Measurements from ENCODE around the gene PSMA6. TPM values are rescaled to one million over a fixed set of nuclear protein-coding genes. Genes with fewer than 3 reads are reported as not detected.
"Not testable (repeated sequence)": the region's sequence is repeated elsewhere in the genome, so short reads cannot be mapped to it uniquely, and the experiment has no call there.

Gene PSMA6
- total RNA-seq, 4 donors from 2014 or later = 24.5 to 141 (median 81.2) TPM

DNA sequence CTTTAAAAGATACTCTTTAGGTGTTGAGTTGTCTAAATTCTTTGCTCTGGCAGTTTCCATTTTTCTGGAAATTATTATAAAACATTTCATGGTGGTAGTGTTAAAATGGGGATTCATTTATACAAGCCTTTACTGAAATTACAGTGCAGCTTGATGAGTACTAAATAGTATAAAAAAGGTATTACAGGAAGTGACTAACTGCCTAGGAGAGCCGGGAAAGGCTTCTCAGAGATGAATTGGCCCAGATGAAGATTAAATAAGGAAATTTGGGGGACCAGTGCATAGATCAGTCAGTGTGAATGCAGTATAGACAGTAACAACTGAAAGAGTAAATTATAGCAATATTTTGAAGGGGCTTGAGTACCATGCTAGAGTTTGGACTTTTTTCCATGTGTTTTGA is 7.5 kb downstream of the PSMA6 start:
- Histone ChIP-seq H3K4me3 (no peak overlapping the region), H3K4me1 (peaks cover 4 to 68% (median 15%) of the 10 kb centered on the region in 4 donors), H3K36me3 (no peaks in the 10 kb centered on the region), H3K9me3 (no peaks in the 10 kb centered on the region), H3K27ac (no peak overlapping the region), H3K27me3 (no peaks in the 10 kb centered on the region)
- no peak for TF ChIP-seq POLR2AphosphoS5 (IDR thresholded peaks at IDR 0.05)
- TF ChIP-seq, protein P1, sequence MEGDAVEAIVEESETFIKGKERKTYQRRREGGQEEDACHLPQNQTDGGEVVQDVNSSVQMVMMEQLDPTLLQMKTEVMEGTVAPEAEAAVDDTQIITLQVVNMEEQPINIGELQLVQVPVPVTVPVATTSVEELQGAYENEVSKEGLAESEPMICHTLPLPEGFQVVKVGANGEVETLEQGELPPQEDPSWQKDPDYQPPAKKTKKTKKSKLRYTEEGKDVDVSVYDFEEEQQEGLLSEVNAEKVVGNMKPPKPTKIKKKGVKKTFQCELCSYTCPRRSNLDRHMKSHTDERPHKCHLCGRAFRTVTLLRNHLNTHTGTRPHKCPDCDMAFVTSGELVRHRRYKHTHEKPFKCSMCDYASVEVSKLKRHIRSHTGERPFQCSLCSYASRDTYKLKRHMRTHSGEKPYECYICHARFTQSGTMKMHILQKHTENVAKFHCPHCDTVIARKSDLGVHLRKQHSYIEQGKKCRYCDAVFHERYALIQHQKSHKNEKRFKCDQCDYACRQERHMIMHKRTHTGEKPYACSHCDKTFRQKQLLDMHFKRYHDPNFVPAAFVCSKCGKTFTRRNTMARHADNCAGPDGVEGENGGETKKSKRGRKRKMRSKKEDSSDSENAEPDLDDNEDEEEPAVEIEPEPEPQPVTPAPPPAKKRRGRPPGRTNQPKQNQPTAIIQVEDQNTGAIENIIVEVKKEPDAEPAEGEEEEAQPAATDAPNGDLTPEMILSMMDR (IDR thresholded peaks at IDR 0.05) = no peak
- DNase-seq = no peak
- intact Hi-C loops (cut with DNase I; ENCODE audit: low total_unique reads) = no loop called here
- in situ Hi-C loops (cut with MboI; ENCODE audit: low pct_ligation_motif_present in 1 of 4, low pct_unique_long_range_greater_than_20kb in 1 of 4, low sequenced_read_pairs in 3 of 4) = loop anchor here in 2 of 4 donors (10.0 to 25.0 kb wide), 2 partner anchors 105 to 113 kb away; partner anchors contain the start of gene NFKBIA (in 2 of the 2)
- WGBS, 2 donors (ENCODE audit: low coverage in 1 of 2) = 51 to 92% methylated on average over 1 of the region's 1 CpG

DNA sequence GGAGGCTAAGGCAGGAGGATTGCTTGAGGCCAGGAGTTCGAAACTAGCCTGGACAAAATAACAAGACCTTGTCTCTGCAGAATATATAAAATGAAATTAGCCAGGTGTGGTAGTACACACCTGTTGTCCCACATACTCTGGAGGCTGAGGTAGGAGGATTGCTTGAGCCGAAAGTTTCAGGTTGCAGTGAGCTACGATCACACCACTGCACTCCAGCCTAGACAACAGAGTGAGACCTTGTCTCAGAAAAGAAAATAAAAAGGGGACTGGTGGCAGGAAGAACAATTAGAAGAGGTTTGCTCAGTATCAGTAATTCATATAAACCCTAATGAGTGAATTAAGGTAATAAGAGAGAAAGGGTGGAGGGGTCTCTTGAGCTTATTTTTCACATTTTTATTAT is 8.0 kb downstream of the PSMA6 start:
- TF ChIP-seq POLR2A (IDR thresholded peaks at IDR 0.05) (no peak), POLR2AphosphoS5 (IDR thresholded peaks at IDR 0.05) (no peak), EP300 (IDR thresholded peaks at IDR 0.05; ENCODE audit: low read depth) (no peak)
- TF ChIP-seq, protein P1 (IDR thresholded peaks at IDR 0.05) = no peak
- H3K36me3 ChIP-seq = no peaks in the 10 kb centered on the region
- no peak overlapping the region for H3K27ac ChIP-seq
- no peak overlapping the region for H3K4me3 ChIP-seq
- no peaks in the 10 kb centered on the region for H3K9me3 ChIP-seq
- no peaks in the 10 kb centered on the region for H3K27me3 ChIP-seq
- in situ Hi-C loops (cut with MboI; ENCODE audit: low pct_ligation_motif_present in 1 of 4, low pct_unique_long_range_greater_than_20kb in 1 of 4, low sequenced_read_pairs in 3 of 4) = no loop called here
- intact Hi-C loops (cut with DNase I; ENCODE audit: low total_unique reads) = no loop called here
- DNase-seq = no peak
- peaks cover 4 to 63% (median 11%) of the 10 kb centered on the region in 4 donors for H3K4me1 ChIP-seq
- 83 to 85% methylated on average over 3 of the region's 3 CpGs for WGBS, 2 donors (ENCODE audit: low coverage in 1 of 2)

DNA sequence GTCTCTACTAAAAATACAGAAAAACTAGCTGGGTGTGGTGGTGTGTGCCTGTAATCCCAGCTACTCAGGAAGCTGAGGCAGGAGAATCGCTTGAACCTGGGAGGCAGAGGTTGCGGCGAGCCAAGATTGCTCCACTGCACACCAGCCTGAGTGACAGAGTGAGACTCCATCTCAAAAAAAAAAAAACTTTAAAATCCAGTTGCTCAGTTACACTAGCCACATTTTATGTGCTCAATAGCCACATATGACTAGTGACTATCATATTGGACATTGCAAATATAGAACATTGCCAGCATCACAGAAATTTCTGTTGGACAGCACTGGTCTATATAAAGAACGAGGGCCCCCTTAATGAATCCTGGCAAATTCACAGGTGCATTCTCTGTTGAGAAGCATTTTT is 9.2 kb downstream of the PSMA6 start:
- intact Hi-C loops (cut with DNase I; ENCODE audit: low total_unique reads); DNase-seq; H3K4me3 ChIP-seq; H3K27ac ChIP-seq; H3K27me3 ChIP-seq; H3K36me3 ChIP-seq; in situ Hi-C loops (cut with MboI; ENCODE audit: low pct_ligation_motif_present in 1 of 4, low pct_unique_long_range_greater_than_20kb in 1 of 4, low sequenced_read_pairs in 3 of 4); H3K9me3 ChIP-seq: not testable (repeated sequence)
- WGBS, 2 donors (ENCODE audit: low coverage in 1 of 2) = 67 to 76% methylated on average over 1 to 4 of the region's 4 CpGs
- H3K4me1 ChIP-seq = peaks cover 4 to 52% (median 7%) of the 10 kb centered on the region in 4 donors

DNA sequence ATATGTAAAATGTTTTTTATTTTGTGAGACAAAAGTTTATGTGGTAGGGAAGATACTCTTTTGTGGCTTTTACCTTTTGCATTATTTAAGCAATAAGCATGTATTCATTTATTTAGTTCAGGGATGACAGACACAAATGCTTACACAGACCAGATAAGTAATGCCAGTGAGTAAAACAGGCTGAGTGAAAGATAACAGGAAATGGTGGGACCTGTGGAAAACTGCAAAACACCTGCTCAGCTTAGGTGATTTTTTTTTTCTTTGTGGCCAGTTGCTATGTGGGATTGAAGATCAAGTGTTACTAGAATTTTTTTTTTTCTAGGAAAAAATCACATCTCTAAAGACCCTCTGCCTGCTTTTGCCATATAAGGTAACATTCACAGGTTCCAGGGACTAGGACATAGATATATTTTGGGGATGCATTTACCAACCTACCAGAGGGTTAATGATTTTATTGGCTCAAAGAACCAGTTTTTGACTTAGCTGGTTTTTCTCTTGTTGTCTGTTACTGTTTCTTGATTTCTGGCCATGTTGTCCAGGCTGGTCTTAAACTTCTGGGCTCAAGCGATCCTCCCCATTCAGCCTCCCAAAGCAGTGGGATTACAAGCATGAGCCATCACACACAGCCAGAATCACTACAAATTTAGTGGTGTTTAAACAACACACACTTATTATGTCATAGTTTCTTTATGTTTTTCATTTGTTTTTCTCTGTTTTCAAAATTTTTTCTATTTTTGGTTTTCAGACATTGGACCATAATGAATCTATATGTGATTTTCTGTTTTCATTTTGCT is 9.8 kb downstream of the PSMA6 start:
- intact Hi-C loops (cut with DNase I; ENCODE audit: low total_unique reads) = no loop called here
- no peaks in the 10 kb centered on the region for H3K36me3 ChIP-seq
- no peak for DNase-seq
- TF ChIP-seq EP300 (IDR thresholded peaks at IDR 0.05; ENCODE audit: low read depth) = no peak
- TF ChIP-seq, protein P1 (IDR thresholded peaks at IDR 0.05) = no peak
- no peak for TF ChIP-seq POLR2A (IDR thresholded peaks at IDR 0.05)
- TF ChIP-seq POLR2AphosphoS5 (IDR thresholded peaks at IDR 0.05) = no peak
- in situ Hi-C loops (cut with MboI; ENCODE audit: low pct_ligation_motif_present in 1 of 4, low pct_unique_long_range_greater_than_20kb in 1 of 4, low sequenced_read_pairs in 3 of 4) = no loop called here
- H3K4me1 ChIP-seq = peaks cover 4 to 47% (median 7%) of the 10 kb centered on the region in 4 donors
- peak overlapping the region in 1 of 4 donors; percentile 1 for H3K27ac ChIP-seq
- H3K4me3 ChIP-seq = no peak overlapping the region
- WGBS, 2 donors (ENCODE audit: low coverage in 1 of 2) = 93 to 100% methylated on average over 1 of the region's 1 CpG
- no peaks in the 10 kb centered on the region for H3K9me3 ChIP-seq
- no peaks in the 10 kb centered on the region for H3K27me3 ChIP-seq
